GM18867 (cell line): ENCODE results near the gene TIGD4.
"Not testable (repeated sequence)": the region's sequence is repeated elsewhere in the genome, so short reads cannot be mapped to it uniquely, and the experiment has no call there.

Experiments
- ATAC-seq: cut with Tn5 transposase; IDR thresholded peaks from one replicate; pipeline ENCODE4 v1.9.1; 2021; ENCODE audit warnings: mild to moderate bottlenecking, moderate library complexity; ENCODE audit not compliant: unreplicated experiment

TIGD4 gene

GRCh38 chr4:152784490-152785350 is 5.2 kb upstream of the TIGD4 start:
- no peak for ATAC-seq

- ATAC-seq = peak; percentile 33
These were observed 793 bp upstream of the TIGD4 start for GRCh38 chr4:152780267-152780778.

DNA sequence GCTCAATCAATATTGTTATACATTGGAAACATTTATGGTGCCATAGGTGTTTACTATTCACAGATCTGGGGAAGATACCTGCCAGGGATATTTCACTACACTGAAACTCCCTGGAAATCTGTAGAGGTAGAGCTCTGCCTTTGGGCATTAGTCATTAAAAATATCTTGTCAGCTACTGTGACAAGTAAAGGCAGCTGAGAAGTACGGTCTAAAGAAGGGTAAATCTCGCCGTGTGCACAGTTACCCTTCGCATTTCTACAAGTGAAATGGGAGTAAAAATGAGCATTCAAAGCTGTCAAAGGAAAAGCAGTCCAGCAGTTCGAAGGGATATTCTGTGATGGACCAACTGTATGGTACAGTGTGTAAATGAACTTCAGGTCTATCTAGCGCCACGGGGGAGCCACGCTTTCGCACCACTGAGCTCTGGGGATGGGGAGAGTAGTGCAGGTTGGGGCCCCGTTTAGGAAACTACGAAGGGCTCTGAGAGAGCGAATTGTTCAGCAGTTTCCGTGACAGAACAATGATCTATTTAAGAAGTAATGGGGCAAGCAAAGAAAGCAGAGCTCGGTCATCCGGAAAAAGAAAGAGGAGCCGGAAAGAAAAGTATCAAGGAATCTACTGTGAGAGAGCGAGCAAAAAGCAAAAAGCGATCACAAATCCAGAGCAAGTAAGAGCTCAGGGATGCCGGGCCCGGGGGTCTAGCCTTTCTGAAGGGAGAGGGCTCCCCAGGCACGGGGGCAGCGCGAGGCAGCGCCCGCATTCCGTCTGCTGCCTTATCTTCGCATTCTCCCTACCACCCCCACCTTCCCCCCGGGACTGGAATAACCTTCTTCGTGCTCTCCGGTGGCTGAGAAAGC is 646 bp downstream of the TIGD4 start:
- peak; percentile 17 for ATAC-seq

GRCh38 chr4:152777488-152777887 is 2.0 kb downstream of the TIGD4 start:
- ATAC-seq = no peak

DNA sequence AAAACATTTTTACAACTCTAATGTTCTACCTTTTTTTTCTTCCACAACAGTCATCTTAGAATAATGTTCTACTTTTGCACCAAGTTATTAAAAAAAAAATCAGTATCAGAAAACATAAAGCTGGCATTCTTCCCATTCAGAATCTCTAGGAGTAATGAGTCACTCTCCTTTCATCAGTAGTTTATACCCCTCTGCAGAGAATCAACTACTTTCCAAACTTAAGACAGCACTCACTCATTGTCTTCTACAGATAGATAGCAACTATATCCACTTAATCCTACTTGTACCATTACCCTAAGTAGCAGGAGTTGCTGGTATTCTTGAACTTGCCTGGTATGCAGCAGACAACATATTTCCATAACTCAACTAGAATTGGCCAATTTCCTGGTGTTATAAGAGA is 3.2 kb downstream of the TIGD4 start:
- no peak for ATAC-seq

- no peak for ATAC-seq
These were observed 5.6 kb downstream of the TIGD4 start for GRCh38 chr4:152773953-152774352.

DNA sequence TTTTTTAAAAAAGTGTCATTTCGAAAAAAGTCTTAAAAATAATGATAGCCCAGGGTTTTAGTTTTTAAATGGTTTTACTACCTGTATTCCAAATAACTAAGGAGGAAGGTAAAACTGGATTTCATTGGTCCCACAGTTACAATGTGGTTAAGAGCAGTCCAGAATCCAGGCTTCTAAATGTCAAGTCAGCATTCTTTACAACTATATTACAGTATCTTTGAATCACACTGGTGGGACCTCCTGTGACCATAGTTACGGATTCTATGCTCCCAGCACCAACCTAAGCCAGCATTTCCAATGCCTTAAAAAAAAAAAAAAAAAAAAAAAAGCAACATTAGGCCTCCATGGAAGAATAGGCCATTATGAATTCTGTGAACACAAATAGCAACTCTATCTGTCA is 6.2 kb downstream of the TIGD4 start:
- no peak for ATAC-seq

DNA sequence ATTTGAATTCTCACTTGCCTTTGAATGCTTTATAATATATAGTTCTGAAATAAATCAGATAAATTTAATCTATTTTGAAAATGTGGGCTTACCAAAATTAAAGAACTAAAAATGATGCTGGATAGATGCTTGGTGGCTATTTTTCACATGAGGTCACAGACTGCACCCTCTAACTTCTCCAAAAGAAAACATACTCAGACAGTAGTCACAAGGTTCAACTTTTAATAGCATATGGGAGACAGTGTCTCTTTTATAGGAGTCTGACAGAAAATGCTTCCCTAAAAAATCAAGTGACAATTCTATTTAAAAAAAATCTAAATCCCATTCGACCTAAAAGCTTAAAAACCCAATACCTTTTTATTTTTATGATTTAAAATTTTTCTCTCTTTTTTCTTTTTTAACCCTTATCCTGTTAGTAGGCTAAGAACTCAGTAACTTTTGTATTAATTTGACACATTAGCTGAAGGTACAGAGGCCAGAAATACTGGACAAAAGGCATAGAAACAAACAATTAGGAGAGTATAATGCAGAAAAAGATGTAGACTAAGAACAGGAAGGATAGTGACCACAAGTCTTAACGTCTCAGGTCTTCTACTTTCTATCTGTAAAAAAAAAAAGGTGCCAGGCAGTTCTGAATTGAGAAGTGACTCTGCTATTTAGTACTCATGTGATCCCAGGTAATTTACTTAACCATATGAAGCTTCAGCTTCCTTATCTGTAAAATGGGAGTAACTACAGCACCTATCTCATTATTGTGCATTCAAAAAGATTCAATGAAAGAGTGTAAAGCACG is 7.6 kb downstream of the TIGD4 start:
- peak; percentile 98 for ATAC-seq

DNA sequence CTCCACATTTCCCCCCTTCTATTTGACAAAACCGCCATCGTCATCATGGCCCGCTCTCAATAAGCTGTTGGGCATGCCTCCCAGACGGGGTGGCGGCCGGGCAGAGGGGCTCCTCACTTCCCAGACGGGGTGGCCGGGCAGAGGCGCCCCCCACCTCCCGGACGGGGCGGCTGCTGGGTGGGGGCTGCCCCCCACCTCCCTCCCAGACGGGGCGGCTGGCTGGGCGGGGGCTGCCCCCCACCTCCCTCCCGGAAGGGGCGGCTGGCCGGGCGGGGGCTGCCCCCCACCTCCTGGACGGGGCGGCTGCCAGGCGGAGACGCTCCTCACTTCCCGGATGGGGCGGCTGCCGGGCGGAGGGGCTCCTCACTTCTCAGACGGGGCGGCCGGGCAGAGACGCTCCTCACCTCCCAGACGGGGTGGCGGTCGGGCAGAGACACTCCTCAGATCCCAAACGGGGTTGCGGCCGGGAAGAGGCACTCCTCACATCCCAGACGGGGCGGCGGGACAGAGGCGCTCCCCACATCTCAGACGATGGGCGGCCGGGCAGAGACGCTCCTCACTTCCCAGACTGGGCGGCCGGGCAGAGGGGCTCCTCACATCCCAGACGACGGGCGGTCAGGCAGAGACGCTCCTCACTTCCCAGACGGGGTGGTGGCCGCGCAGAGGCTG is 14.3 kb downstream of the TIGD4 start:
- not testable (repeated sequence) for ATAC-seq

DNA sequence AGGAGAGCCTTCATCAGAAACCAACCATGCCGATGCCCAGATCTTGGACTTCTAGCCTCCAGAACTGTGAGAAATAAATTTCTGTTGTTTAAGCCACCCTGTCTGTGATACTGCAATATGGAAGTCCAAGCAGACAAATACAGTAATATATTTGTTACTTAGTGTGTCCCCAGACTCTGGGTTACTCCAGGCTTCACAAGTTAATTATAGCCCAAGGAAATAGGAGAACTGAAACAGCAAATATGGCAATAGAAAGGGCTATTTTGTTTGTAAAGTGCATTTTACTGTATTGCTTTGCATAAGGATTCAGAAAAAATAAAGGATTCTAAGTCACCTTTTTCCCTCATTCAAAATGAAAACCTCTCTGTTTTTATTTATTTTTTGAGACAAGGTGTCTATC is 15.7 kb downstream of the TIGD4 start:
- ATAC-seq = no peak

GRCh38 chr4:152748619-152749018 is 30.9 kb downstream of the TIGD4 start:
- ATAC-seq = no peak

GRCh38 chr4:152747444-152747843 is 32.1 kb downstream of the TIGD4 start:
- ATAC-seq = no peak

DNA sequence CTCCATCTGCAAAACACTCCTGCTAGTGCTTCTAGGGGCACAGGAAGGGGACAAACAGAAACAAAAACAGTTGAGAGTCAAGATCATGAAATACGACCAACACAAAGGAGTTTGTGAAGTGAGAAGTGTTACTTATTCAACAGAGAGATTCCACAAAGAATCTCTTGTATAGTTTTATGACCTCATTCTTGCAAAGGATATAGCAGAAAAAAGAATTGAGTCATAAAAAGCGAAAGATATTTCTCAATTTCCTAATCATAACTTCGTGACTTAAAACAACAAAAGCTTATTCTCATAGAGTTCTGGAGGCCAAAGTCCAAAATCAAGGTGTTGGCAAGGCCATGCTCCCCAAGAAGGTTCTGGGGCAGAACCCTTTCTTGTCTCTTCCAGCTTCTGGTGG is 40.7 kb downstream of the TIGD4 start:
- no peak for ATAC-seq

- no peak for ATAC-seq
These were observed 43.6 kb downstream of the TIGD4 start for GRCh38 chr4:152735906-152736305.

DNA sequence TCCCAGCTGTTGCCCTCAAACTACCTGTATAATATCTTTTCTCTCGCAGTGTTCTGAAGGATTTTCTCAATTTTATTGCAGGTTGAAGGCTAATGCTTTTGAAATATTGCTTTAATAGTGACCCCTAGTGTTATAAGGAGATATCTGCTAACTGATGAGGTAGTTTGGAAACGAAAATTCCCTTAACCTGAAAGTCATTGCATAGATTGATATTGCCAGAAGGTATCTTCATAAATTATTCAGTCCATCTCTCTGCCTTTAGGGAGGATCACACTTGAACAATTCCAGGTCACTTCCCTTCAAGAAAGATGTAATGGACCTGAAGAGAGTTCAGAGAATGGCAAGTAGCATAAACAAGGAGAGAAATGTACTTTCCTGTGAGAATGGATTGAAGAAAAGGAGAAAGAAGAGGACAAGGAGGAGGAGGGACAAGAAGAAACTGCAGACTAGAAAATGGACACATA is 44.1 kb downstream of the TIGD4 start:
- no peak for ATAC-seq

GRCh38 chr4:152734699-152735050 is 44.9 kb downstream of the TIGD4 start:
- no peak for ATAC-seq

GRCh38 chr4:152734015-152734698 is 45.4 kb downstream of the TIGD4 start:
- no peak for ATAC-seq

- ATAC-seq = no peak
These were observed 47.5 kb downstream of the TIGD4 start for GRCh38 chr4:152731997-152732396.

DNA sequence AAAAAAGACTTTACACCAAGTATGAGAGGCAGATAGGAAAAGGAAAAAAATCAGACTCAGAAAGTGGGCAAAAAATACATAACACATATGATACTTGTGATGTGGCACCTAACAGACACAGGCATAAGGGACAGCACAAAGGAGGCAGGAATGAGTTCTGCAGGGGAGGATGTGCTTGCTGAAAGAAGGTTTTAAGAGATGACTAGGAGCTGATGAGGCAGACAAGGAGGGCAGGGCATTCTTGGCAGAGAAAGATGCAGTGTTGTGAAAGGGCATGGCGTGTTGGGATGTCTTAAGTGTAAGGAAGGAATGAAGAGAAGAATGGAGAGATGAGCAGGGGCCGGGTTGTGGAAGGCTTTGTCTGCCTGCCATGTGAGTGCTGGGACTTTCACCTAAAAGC is 50.1 kb downstream of the TIGD4 start:
- no peak for ATAC-seq

DNA sequence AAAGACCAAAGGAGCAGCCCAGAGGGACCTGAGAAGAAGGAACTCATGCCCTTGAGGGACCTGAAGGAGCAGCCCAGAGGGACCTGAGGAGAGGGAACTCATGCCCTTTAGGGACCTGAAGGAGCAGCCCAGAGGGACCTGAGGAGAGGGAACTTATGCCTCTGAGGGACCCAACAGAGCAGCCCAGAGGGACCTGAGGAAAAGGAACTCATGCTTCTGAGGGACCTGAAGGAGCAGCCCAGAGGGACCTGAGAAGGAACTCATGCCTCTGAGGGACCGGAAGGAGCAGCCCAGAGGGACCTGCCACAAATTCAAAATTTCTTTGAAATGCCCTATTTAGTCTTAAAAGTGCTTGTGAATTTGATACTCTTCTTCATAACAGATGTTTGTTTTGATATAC is 51.2 kb downstream of the TIGD4 start:
- no peak for ATAC-seq
